K562 (cell line): ENCODE measurements around the gene DET1. TPM values are rescaled to one million over a fixed set of nuclear protein-coding genes. Genes with fewer than 3 reads are reported as not detected.
A peak's percentile ranks its signal among the peaks of the same experiment; 100 is the strongest.

Experiments used
- CBX1 ChIP-seq: sonication (generic); IDR thresholded peaks from 2 replicates; pipeline ENCODE4 v1.6.1; 2016; ENCODE audit warnings: antibody characterized with exemption, low read depth, mild to moderate bottlenecking
- CHAMP1 ChIP-seq: fragments of 450-650 bp; IDR thresholded peaks from 2 replicates; pipeline ENCODE4 v1.6.1; 2016; ENCODE audit warnings: mild to moderate bottlenecking
- CTBP1 ChIP-seq: fragments of 450-650 bp; IDR thresholded peaks from 2 replicates; pipeline ENCODE4 v1.6.1; 2016; ENCODE audit warnings: borderline replicate concordance
- DPF2 ChIP-seq: fragments of 450-650 bp; IDR thresholded peaks from 2 replicates; pipeline ENCODE4 v1.6.1; 2016
- ETV1 ChIP-seq: fragments of 450-650 bp; conservative IDR thresholded peaks from 2 replicates; pipeline ENCODE4 v1.6.1; 2016; ENCODE audit warnings: missing genetic modification characterization, control low read depth, low read depth, missing compliant biosample characterization
- EWSR1 ChIP-seq: fragments of 450-650 bp; IDR thresholded peaks from 2 replicates; pipeline ENCODE4 v1.6.1; 2018; ENCODE audit warnings: borderline replicate concordance, mild to moderate bottlenecking, low read depth, moderate library complexity; ENCODE audit not compliant: partially characterized antibody
- FOXA1 ChIP-seq: fragments of 450-650 bp; IDR thresholded peaks from 2 replicates; pipeline ENCODE4 v1.6.1; 2016; ENCODE audit warnings: mild to moderate bottlenecking, borderline replicate concordance
- HDAC3 ChIP-seq: fragments of 450-650 bp; IDR thresholded peaks from 2 replicates; pipeline ENCODE4 v1.6.1; 2018; ENCODE audit warnings: borderline replicate concordance, mild to moderate bottlenecking, moderate library complexity; ENCODE audit not compliant: partially characterized antibody
- KLF13 ChIP-seq: fragments of 450-650 bp; IDR thresholded peaks from 2 replicates; pipeline ENCODE4 v1.6.1; 2016; ENCODE audit warnings: missing genetic modification characterization, low read depth, mild to moderate bottlenecking, missing compliant biosample characterization, moderate library complexity, borderline replicate concordance
- LARP7 ChIP-seq: fragments of 450-650 bp; IDR thresholded peaks from 2 replicates; pipeline ENCODE4 v1.6.1; 2016
- NCOA4 ChIP-seq: fragments of 450-650 bp; IDR thresholded peaks from 2 replicates; pipeline ENCODE4 v1.6.1; 2018; ENCODE audit warnings: mild to moderate bottlenecking; ENCODE audit not compliant: partially characterized antibody
- NFIX ChIP-seq: fragments of 250-450 bp; sonication (Bioruptor Pico); IDR thresholded peaks from 2 replicates; pipeline ENCODE4 v1.4.0; 2020; ENCODE audit warnings: low read depth, mild to moderate bottlenecking, moderate library complexity
- NR2C2 ChIP-seq, 2 experiments: fragments of 200-800 bp in 1 of 2; sonication (Bioruptor generic) in 1 of 2; sonication (generic) in 1 of 2; formaldehyde crosslinking in 1 of 2; IDR thresholded peaks; 2 replicates each; pipeline versions ENCODE4 v1.6.1 to v1.8.0; 2016 to 2022; ENCODE audit warnings: mild to moderate bottlenecking in 1 of 2, missing compliant biosample characterization in 1 of 2, missing genetic modification characterization in 1 of 2, missing genetic modification reagents in 1 of 2
- RCOR1 ChIP-seq, 2 experiments: IDR thresholded peaks; 2 replicates each; pipeline ENCODE4 v1.6.1; 2012; ENCODE audit warnings: low read depth in 2 of 2, low read length in 2 of 2, borderline replicate concordance in 1 of 2, improper control_type of control experiment in 1 of 2
- RHOXF2B ChIP-seq: fragments of 250-450 bp; sonication (Bioruptor Pico); conservative IDR thresholded peaks from 2 replicates; pipeline ENCODE4 v1.5.1; 2021
- RNF2 ChIP-seq: sonication (generic); IDR thresholded peaks from 2 replicates; pipeline ENCODE4 v1.6.1; 2016
- SIRT6 ChIP-seq: IDR thresholded peaks from one replicate; pipeline ENCODE4 v1.6.1; 2012; ENCODE audit warnings: low read depth, mild to moderate bottlenecking, control low read depth, inconsistent platforms, low read length, moderate library complexity
- SMAD2 ChIP-seq: fragments of 150-350 bp; IDR thresholded peaks from 2 replicates; pipeline ENCODE4 v1.6.1; 2014; ENCODE audit warnings: low read depth, mild to moderate bottlenecking, low read length
- ZFX ChIP-seq: sonication (generic); formaldehyde crosslinking; IDR thresholded peaks from 2 replicates; pipeline ENCODE4 v1.8.0; 2022; ENCODE audit warnings: mild to moderate bottlenecking, missing genetic modification reagents, moderate library complexity
- ZNF408 ChIP-seq: fragments of 250-450 bp; sonication (Bioruptor Pico); IDR thresholded peaks from 2 replicates; pipeline ENCODE4 v1.4.0; 2020; ENCODE audit warnings: low read depth, mild to moderate bottlenecking, moderate library complexity
- polyA plus RNA-seq, 8 experiments: library from polyadenylated mRNA; depleted of rRNA in 4 of 8; stranded (reverse) in 5 of 8; unstranded in 3 of 8; fragments of >200 nt; fragmentation: Nextera tagmentation in 2 of 8; fragmentation: Illumina TruSeq in 1 of 8; extraction: Ambion mirVana in 2 of 8; extraction: Trizol in 1 of 8; gene quantifications; 2 replicates each; pipeline versions ENCODE4 v1.2.1 to v1.2.3, GENCODE V29; 2011 to 2014; ENCODE audit warnings: inconsistent platforms in 1 of 8, missing spikeins in 1 of 8
- total RNA-seq, 7 experiments: library from RNA; depleted of rRNA in 6 of 7; stranded (reverse); fragments of >200 nt in 6 of 7; fragmentation: Illumina TruSeq in 2 of 7; extraction: Trizol in 2 of 7; gene quantifications; 2 replicates each; pipeline versions ENCODE4 v1.2.1 to v1.2.3, GENCODE V29; 2011 to 2021; ENCODE audit warnings: low replicate concordance in 1 of 7
- TF ChIP-seq, protein P1 (sequence below): fragments of 250-450 bp; sonication (Bioruptor Pico); IDR thresholded peaks from 2 replicates; pipeline ENCODE4 v1.5.0; 2022; ENCODE audit warnings: mild to moderate bottlenecking
- TF ChIP-seq, protein P2 (sequence below): fragments of 250-450 bp; sonication (Bioruptor Pico); IDR thresholded peaks from 2 replicates; pipeline ENCODE4 v1.5.0; 2020; ENCODE audit warnings: mild to moderate bottlenecking, borderline replicate concordance

The DET1 gene
- total and polyA plus RNA-seq, 9 of the 15 experiments (the other 6 are each of a cell fraction or from before 2014, with no cell fraction given): 4.2 to 8.1 (median 6.0) TPM

GRCh38 chr15:88467073-88467934 lies 79.2 kb downstream of the DET1 start, which contains the start of the genes MRPL46 and MRPS11 (continued):
- TF ChIP-seq, protein P1, sequence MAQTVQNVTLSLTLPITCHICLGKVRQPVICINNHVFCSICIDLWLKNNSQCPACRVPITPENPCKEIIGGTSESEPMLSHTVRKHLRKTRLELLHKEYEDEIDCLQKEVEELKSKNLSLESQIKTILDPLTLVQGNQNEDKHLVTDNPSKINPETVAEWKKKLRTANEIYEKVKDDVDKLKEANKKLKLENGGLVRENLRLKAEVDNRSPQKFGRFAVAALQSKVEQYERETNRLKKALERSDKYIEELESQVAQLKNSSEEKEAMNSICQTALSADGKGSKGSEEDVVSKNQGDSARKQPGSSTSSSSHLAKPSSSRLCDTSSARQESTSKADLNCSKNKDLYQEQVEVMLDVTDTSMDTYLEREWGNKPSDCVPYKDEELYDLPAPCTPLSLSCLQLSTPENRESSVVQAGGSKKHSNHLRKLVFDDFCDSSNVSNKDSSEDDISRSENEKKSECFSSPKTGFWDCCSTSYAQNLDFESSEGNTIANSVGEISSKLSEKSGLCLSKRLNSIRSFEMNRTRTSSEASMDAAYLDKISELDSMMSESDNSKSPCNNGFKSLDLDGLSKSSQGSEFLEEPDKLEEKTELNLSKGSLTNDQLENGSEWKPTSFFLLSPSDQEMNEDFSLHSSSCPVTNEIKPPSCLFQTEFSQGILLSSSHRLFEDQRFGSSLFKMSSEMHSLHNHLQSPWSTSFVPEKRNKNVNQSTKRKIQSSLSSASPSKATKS (CRISPR knock-in tag): no peak
- TF ChIP-seq DPF2 (peak; percentile 32; the same call in 1 of the 2 replicates), CHAMP1 (0 out of 2 replicates have a peak, but pooled peaks have one; percentile 51), RNF2 (peak; percentile 52), LARP7 (no peak), ETV1 (tag) (peak; percentile 66), HDAC3 (peak; percentile 30), ZFX (peak; percentile 75), SIRT6 (no peak), RCOR1 (IDR thresholded peaks at IDR 0.05; ENCODE audit: borderline replicate concordance in 1 of 2, low read depth in 2 of 2, low read length in 2 of 2) (peak in 1 of 2 experiments; percentile 3; a peak in 1 of 4 replicates), EWSR1 (no peak), SMAD2 (no peak), NR2C2 (CRISPR knock-in tag; IDR thresholded peaks at IDR 0.05) (no peak), NR2C2 (tag; IDR thresholded peaks at IDR 0.05) (peak; percentile 87), KLF13 (no peak; the same call in 1 of the 2 replicates), RHOXF2B (CRISPR knock-in tag) (no peak), NCOA4 (no peak), CBX1 (no peak), FOXA1 (no peak), NFIX (CRISPR knock-in tag) (no peak), CTBP1 (no peak), ZNF408 (CRISPR knock-in tag) (no peak)
- TF ChIP-seq, protein P2, sequence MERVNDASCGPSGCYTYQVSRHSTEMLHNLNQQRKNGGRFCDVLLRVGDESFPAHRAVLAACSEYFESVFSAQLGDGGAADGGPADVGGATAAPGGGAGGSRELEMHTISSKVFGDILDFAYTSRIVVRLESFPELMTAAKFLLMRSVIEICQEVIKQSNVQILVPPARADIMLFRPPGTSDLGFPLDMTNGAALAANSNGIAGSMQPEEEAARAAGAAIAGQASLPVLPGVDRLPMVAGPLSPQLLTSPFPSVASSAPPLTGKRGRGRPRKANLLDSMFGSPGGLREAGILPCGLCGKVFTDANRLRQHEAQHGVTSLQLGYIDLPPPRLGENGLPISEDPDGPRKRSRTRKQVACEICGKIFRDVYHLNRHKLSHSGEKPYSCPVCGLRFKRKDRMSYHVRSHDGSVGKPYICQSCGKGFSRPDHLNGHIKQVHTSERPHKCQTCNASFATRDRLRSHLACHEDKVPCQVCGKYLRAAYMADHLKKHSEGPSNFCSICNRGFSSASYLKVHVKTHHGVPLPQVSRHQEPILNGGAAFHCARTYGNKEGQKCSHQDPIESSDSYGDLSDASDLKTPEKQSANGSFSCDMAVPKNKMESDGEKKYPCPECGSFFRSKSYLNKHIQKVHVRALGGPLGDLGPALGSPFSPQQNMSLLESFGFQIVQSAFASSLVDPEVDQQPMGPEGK (CRISPR knock-in tag): no peak
